ENCODE results near the gene OR12D2.

DNA sequence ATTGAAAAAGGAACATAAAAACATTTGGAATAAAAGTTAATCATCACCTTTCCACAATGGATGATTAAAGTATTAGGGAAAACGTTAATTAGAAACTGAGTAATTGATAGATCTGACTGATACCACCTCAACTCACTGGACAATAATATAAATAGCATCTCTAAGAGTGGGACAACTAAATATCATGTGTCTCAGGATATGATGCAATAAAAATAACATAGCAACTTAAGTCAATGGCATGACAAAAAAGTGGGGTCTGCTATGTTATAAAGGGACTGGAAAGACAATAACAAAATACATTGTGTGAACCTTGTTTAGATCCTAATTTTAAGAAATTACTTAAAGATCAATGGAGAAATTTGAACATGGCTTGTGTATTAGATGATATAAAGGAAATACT, 29.6 kb downstream of the OR12D2 start:
- TF ChIP-seq, protein P1, sequence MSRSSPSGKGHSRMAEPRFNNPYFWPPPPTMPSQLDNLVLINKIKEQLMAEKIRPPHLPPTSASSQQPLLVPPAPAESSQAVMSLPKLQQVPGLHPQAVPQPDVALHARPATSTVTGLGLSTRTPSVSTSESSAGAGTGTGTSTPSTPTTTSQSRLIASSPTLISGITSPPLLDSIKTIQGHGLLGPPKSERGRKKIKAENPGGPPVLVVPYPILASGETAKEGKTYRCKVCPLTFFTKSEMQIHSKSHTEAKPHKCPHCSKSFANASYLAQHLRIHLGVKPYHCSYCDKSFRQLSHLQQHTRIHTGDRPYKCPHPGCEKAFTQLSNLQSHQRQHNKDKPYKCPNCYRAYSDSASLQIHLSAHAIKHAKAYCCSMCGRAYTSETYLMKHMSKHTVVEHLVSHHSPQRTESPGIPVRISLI (tag by site-specific recombination; IDR thresholded peaks at IDR 0.05) = no peak
- TF ChIP-seq, protein P2, sequence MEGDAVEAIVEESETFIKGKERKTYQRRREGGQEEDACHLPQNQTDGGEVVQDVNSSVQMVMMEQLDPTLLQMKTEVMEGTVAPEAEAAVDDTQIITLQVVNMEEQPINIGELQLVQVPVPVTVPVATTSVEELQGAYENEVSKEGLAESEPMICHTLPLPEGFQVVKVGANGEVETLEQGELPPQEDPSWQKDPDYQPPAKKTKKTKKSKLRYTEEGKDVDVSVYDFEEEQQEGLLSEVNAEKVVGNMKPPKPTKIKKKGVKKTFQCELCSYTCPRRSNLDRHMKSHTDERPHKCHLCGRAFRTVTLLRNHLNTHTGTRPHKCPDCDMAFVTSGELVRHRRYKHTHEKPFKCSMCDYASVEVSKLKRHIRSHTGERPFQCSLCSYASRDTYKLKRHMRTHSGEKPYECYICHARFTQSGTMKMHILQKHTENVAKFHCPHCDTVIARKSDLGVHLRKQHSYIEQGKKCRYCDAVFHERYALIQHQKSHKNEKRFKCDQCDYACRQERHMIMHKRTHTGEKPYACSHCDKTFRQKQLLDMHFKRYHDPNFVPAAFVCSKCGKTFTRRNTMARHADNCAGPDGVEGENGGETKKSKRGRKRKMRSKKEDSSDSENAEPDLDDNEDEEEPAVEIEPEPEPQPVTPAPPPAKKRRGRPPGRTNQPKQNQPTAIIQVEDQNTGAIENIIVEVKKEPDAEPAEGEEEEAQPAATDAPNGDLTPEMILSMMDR (tag by site-specific recombination; IDR thresholded peaks at IDR 0.05) = no peak
- TF ChIP-seq, protein P3, sequence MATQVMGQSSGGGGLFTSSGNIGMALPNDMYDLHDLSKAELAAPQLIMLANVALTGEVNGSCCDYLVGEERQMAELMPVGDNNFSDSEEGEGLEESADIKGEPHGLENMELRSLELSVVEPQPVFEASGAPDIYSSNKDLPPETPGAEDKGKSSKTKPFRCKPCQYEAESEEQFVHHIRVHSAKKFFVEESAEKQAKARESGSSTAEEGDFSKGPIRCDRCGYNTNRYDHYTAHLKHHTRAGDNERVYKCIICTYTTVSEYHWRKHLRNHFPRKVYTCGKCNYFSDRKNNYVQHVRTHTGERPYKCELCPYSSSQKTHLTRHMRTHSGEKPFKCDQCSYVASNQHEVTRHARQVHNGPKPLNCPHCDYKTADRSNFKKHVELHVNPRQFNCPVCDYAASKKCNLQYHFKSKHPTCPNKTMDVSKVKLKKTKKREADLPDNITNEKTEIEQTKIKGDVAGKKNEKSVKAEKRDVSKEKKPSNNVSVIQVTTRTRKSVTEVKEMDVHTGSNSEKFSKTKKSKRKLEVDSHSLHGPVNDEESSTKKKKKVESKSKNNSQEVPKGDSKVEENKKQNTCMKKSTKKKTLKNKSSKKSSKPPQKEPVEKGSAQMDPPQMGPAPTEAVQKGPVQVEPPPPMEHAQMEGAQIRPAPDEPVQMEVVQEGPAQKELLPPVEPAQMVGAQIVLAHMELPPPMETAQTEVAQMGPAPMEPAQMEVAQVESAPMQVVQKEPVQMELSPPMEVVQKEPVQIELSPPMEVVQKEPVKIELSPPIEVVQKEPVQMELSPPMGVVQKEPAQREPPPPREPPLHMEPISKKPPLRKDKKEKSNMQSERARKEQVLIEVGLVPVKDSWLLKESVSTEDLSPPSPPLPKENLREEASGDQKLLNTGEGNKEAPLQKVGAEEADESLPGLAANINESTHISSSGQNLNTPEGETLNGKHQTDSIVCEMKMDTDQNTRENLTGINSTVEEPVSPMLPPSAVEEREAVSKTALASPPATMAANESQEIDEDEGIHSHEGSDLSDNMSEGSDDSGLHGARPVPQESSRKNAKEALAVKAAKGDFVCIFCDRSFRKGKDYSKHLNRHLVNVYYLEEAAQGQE (tag by site-specific recombination; IDR thresholded peaks at IDR 0.05) = no peak
- TF ChIP-seq ZNF10 (tag by site-specific recombination; IDR thresholded peaks at IDR 0.05) (no peak), ZNF623 (tag by site-specific recombination; IDR thresholded peaks at IDR 0.05) (no peak), ZNF549 (tag by site-specific recombination; IDR thresholded peaks at IDR 0.05) (no peak), ZBTB7A (tag by site-specific recombination; IDR thresholded peaks at IDR 0.05; ENCODE audit: low read depth) (no peak), ZBTB17 (tag by site-specific recombination; IDR thresholded peaks at IDR 0.05) (no peak)
- TF ChIP-seq, protein P4, sequence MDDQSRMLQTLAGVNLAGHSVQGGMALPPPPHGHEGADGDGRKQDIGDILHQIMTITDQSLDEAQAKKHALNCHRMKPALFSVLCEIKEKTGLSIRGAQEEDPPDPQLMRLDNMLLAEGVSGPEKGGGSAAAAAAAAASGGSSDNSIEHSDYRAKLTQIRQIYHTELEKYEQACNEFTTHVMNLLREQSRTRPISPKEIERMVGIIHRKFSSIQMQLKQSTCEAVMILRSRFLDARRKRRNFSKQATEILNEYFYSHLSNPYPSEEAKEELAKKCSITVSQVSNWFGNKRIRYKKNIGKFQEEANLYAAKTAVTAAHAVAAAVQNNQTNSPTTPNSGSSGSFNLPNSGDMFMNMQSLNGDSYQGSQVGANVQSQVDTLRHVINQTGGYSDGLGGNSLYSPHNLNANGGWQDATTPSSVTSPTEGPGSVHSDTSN (CRISPR knock-in tag; IDR thresholded peaks at IDR 0.05) = no peak

Measured in HEK293 (cell line).